ENCODE measurements around the gene CCDC170. TPM values are rescaled to one million over a fixed set of nuclear protein-coding genes. Genes with fewer than 3 reads are reported as not detected.

The CCDC170 gene
- total RNA-seq, 1 experiment from 2014 or later = not detected

DNA sequence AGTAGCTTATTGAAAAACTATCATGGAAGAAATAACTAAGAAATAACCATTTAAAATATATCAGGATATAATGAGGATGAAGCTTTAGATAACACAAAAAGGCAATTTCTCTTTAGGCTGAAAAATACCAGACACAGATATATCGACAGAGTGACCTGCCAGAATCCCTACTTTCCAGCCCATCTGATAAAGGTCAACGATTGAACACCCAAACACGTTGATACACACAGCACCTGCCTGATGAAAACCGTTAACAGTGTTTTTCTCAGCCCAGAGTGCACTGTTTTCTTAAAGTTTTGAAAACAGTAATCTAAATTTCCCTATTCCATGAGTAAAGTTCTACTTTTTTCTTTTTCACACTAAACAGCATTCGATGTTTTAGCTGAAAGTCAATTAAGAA, 170.6 kb downstream of the CCDC170 start:
- no peak for DNase-seq (ENCODE audit: low read depth)
- in situ Hi-C loops (cut with HindIII; ENCODE audit: low pct_unique_long_range_greater_than_20kb, low sequenced_read_pairs) = no loop called here

DNA sequence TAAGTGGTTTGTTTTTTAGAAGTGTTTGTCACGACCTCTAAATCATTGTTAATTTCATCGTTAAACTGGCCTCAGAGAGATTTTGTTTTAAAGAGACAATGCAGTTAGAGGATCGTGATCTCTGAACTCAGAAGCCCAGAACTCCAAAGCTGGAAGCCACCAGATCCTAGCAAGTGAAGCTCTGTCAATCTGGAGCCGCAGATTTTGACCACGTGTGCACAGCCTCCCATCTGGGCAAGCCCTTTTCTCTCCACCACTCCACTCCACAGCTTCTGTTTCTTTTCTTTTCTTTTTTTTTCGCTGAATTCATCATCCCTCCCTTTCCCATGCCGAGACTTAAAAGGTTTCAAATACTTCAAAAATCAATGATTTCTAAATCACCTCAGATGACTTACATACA, 171.5 kb downstream of the CCDC170 start:
- in situ Hi-C loops (cut with HindIII; ENCODE audit: low pct_unique_long_range_greater_than_20kb, low sequenced_read_pairs) = no loop called here
- DNase-seq (ENCODE audit: low read depth) = no peak

DNA sequence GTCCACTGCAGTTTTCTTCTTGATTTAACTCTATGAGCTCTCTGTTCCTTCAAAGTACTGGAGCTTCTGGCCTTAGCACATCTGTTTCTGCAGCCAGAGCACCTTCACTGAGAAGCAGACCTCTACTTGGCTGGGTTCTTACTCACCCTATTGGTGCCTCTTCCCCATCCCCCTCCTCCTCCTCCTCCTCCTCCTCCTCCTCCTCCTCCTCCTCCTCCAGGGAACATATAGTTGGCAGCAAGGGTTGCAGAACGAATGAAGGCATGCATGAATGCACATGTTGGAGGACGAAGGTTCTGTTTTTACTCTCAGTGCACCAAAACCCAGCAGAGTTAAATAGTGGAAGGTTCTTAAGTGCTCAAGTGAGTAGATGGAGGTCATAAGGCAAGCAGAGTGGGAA, 172.7 kb downstream of the CCDC170 start:
- in situ Hi-C loops (cut with HindIII; ENCODE audit: low pct_unique_long_range_greater_than_20kb, low sequenced_read_pairs) = no loop called here
- DNase-seq (ENCODE audit: low read depth) = no peak

DNA sequence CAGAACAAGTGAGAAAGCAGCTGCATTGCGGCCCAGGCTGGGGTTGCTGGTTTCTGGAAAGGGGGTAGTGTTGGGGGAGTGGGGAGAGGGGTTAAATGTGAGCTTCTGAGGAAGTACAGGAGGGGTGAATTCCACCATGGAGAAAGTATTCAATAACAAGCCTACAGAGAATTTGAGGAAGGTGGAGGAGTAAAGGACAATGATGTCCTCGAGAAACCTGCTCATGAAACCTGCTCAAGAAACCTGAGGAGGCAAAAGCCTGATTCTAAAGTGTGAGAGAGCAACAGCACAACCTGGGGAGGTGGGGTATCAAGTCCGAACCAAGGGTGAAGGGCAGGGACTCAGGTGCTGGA, 175.4 kb downstream of the CCDC170 start:
- peak; percentile 6 for DNase-seq (ENCODE audit: low read depth)
- in situ Hi-C loops (cut with HindIII; ENCODE audit: low pct_unique_long_range_greater_than_20kb, low sequenced_read_pairs) = no loop called here

DNA sequence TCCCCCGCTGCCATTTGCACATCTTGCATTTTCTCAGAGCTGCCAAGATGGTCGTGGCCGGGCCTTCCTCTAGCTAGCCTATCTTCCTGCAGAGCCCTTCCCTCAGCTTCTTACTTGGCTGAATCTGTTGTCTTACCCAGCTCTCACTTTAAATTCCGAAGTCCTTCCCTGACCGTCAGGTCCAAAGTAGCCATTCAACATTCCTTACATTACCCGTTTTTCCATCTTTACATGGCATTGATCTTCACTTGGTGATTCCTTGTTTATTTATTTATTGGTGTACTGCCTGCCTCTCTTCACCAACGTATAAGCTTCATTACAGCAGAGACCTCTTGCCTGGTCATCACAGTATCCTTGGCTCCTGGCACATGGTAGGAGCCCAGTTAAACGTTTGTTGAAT, 176.3 kb downstream of the CCDC170 start:
- DNase-seq (ENCODE audit: low read depth) = no peak
- in situ Hi-C loops (cut with HindIII; ENCODE audit: low pct_unique_long_range_greater_than_20kb, low sequenced_read_pairs) = no loop called here

Other genes with a start within 250 kb of the CCDC170 start
- gene ZBTB2, start 102.5 kb upstream of the CCDC170 start, total RNA-seq (2014; rRNA removed; shearing (Covaris generic); ENCODE audit: low replicate concordance) = 12.5 and 18.2 TPM in 2 replicates
- gene RMND1, start 41.9 kb upstream of the CCDC170 start, total RNA-seq (2014; rRNA removed; shearing (Covaris generic); ENCODE audit: low replicate concordance) = 56.2 and 60.8 TPM in 2 replicates

Data from Caki2 (cell line).